GM19023 (cell line): ENCODE measurements around the gene CPSF3.

Experiments used
- ATAC-seq: cut with Tn5 transposase; IDR thresholded peaks from one replicate; pipeline ENCODE4 v1.9.1; 2021; ENCODE audit warnings: mild to moderate bottlenecking, moderate library complexity; ENCODE audit not compliant: unreplicated experiment

Gene CPSF3

GRCh38 chr2:9416962-9417316, 6.5 kb upstream of the CPSF3 start:
- ATAC-seq, result no peak

GRCh38 chr2:9417725-9418124, 5.7 kb upstream of the CPSF3 start:
- no peak for ATAC-seq

GRCh38 chr2:9418746-9419145, 4.7 kb upstream of the CPSF3 start:
- no peak for ATAC-seq

GRCh38 chr2:9419541-9419940, 3.9 kb upstream of the CPSF3 start:
- ATAC-seq, result no peak

- ATAC-seq, result no peak
These were observed 3.0 kb upstream of the CPSF3 start for GRCh38 chr2:9420495-9420894.

- ATAC-seq, result peak; percentile 41
These were observed 944 bp upstream of the CPSF3 start for GRCh38 chr2:9422321-9423099.

- peak; percentile 12 for ATAC-seq
These were observed 443 bp downstream of the CPSF3 start for GRCh38 chr2:9423922-9424272.

- ATAC-seq, result no peak
These were observed 1.2 kb downstream of the CPSF3 start for GRCh38 chr2:9424447-9425164.

GRCh38 chr2:9428965-9429577, 5.6 kb downstream of the CPSF3 start:
- no peak for ATAC-seq

GRCh38 chr2:9430316-9431293, 7.2 kb downstream of the CPSF3 start:
- no peak for ATAC-seq

GRCh38 chr2:9434489-9434888, 11.0 kb downstream of the CPSF3 start:
- ATAC-seq, result no peak

GRCh38 chr2:9439536-9439935, 16.1 kb downstream of the CPSF3 start:
- no peak for ATAC-seq

GRCh38 chr2:9440058-9440727, 16.7 kb downstream of the CPSF3 start:
- ATAC-seq, result no peak

GRCh38 chr2:9441556-9441955, 18.1 kb downstream of the CPSF3 start:
- ATAC-seq, result no peak

GRCh38 chr2:9443526-9443925, 20.1 kb downstream of the CPSF3 start:
- ATAC-seq, result no peak

- ATAC-seq, result no peak
These were observed 21.6 kb downstream of the CPSF3 start for GRCh38 chr2:9445089-9445488.

GRCh38 chr2:9451231-9451630, 27.8 kb downstream of the CPSF3 start:
- ATAC-seq, result no peak

- ATAC-seq, result no peak
These were observed 37.1 kb downstream of the CPSF3 start for GRCh38 chr2:9460441-9461017.

GRCh38 chr2:9461079-9461478, 37.6 kb downstream of the CPSF3 start:
- ATAC-seq, result no peak

- ATAC-seq, result no peak
These were observed 38.9 kb downstream of the CPSF3 start for GRCh38 chr2:9462313-9462712.
